Kidney tubule cell (primary cell): ENCODE data around the gene MSANTD1.

Experiments
- DNase-seq: peaks from one replicate; pipeline ENCODE4 v3.0.0-alpha.2; 2018; ENCODE audit warnings: low spot score

MSANTD1 gene

DNA sequence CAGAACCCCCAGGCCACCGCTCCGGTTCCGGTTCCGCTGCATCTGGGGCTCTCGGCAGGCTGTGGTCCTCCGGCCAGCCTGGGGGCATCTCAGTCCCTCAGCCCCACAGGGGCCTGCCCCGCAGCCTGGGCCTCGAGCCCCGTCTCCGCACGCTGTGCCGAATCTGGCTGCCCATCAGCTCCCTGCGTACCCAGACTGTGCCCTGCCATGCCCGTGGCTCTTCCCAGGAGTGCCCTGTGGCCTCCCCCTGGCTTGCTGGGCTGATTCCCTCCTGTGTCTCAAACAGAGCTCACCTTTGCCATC, 830 bp upstream of the MSANTD1 start:
- no peak for DNase-seq

DNA sequence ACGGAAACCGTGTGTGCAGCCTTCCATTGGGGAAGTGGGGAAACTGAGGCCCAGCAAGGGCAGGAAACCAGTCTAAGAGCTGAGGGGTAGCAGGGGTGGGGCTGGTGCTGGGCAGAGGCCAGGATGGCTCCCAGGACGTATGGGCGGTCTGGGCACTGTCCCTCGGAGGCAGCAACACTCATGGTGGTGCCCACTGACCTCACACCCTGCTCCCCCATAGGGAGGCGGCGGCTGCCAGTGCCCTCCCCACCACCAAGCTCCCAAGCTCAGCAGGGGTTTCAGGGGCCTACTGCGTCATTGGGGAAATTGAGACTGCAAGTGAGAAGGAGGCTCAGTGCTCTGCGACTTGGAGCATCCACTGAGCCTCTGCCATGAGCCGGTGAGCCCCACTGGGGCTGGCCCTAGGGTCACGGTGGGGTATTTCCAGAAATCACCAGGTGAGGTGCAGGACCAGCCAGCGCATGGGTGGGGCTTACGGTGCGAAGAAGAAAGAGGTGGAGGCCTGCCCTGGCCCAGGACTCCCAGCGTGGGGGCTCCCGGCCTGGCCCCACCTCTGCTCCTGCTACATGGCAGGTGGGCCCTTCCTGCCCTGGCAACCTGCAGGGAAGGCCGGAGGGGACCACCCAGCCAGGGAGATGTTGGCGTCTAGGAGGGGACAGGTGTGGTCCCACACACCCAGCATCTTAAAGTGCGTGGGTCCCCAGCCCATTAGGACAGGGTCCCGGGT, 915 bp downstream of the MSANTD1 start:
- DNase-seq, result no peak

DNA sequence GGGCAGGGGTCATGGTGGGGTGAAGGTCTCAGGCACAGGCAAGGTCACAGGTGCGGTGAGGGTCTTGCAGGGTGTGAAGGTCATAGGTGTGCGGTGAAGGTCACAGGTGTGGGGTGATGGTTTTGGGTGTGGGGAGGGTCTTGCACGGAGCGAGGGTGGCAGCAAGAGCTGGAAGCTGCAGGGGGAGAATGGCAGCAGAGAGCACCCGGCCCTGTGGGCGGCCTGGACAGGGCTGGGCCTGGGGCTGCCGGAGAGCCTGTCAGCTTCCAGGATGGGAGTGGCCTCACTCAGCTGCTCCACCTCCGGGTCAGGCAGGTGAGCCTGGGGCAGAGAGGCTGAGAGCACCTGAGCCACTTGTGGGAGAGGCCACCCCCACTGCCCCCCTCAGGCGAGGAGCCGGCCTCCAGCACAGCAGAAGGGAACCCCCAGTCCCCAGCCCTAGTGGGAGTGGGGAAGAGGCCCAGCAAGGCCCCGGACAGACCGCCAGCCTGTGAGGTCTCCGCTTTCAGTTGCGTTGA, 1.5 kb downstream of the MSANTD1 start:
- peak; percentile 55 for DNase-seq

DNA sequence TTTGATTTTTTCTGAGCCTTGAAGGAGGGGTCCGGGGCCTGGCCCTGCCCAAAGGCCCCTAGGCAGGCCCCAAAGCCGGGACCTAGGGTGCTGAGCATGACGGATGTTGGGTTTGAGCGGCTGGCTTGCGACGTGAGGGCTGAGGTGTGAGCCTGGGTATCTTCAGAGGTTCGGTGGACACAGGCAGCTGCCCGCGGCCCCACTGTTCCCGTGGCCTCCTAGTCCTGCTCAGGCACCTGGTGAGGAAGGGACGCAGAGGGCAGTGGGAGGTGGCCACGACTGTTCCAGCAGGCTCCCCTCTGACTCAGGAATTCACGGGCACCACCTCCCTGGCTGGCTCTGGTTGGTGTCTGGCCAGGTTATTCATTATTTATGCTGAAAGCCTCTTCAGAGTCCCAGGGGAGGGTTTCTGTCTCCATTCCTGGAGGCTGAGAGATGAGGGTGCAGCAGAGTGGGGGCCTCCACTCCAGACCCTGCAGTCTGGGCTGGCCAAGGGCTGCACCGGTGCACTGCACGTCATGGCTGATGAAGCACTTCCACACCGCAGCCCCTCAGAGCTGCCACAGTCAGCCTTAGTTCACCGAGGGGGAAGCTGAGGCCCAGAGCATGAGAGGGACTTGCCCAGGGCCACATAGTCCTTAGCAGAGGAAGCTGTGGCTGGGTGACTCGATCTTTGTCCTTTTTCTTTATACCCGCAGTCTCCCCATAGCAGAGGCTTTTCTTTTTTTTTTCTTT, 2.2 kb downstream of the MSANTD1 start:
- DNase-seq, result peak; percentile 83

DNA sequence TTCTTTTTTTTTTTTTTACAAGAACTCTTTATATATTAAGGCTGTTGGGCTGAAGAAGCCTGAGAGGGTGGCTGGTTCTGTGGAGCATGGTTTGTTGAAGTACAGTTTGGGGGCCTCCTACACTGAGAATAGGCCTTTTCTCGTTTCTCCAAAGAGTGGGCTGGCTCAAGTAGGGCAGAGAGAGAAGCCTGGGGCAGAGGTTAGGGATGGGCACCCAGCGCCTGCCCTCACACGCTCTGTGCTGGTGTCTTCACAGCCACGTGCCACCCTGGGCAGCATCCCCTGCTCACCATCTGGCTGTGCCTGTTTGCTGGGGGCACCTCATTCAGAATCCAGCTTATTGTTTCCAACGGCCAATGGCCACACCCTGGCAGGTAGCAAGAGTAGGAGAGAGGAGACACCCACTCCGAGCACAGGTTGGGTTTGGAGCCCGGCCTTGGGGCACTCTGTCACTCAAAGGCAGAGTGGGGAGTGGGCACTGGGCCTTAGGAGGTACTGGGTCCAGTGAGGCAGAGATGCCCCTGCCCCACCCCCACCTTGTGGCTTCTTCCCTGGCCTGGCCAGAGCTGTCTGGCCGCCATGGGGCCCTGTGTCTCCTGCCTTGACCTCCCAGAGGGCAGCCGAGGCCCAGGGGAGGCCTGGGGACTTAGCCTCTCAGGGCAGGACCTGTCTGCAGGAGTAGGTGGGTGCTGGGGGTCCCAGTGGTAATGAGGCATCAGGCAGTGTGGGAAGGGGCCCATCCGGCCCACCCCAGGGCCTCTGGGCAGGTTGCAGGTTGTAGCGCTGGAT, 2.9 kb downstream of the MSANTD1 start:
- DNase-seq, result no peak

- no peak for DNase-seq
Measured at GRCh38 chr4:3252480-3252828, 3.5 kb downstream of the MSANTD1 start.

- DNase-seq, result no peak
Measured at GRCh38 chr4:3252831-3253641, 4.1 kb downstream of the MSANTD1 start.

- no peak for DNase-seq
Measured at GRCh38 chr4:3253808-3254207, 4.8 kb downstream of the MSANTD1 start.

- DNase-seq, result no peak
Measured at GRCh38 chr4:3254302-3255131, 5.6 kb downstream of the MSANTD1 start.

- no peak for DNase-seq
Measured at GRCh38 chr4:3255611-3256186, 6.7 kb downstream of the MSANTD1 start.

DNA sequence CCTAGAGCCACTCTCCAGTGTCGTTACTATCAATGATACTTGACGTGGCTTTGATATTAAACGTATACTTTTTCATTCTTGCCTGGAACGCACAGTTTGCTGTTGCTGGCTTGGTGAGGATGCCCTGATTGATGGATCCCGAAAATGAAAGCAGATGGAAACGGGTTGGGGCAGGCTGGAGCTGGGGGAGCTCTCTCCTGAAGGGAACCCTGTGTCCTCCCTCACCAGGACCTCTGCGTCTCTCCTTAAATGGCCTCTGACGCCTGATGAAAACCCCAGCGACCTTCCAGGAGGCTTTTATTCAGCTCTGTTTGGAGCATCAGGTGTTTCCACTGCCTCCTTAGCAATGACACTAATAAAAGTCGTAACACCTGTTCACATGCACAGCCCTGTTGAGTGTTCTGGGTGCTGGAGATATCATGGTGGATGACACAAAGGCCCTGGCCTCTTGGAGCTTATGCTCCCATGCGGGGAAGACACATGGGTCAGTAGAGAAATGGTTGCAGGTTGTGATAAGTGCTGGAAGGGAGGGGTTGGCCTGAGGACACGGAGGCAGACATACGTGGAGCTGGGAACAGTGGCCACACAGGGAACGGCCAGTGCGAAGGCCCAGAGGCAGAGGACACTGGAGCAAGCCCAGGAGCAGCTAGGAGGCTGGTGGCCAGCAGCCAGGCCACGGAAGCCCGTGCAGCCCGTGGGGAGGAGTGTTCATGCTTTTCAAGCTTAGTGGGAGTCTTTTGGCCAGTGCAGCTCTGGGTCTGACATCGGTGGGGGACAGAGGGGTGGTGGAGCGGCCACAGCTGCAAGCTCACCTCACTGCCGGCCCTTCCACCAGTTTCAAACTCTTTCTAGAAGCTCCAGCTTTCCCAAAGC, 7.5 kb downstream of the MSANTD1 start:
- DNase-seq, result no peak

- peak; percentile 64 for DNase-seq
Measured at GRCh38 chr4:3257103-3257555, 8.2 kb downstream of the MSANTD1 start.

DNA sequence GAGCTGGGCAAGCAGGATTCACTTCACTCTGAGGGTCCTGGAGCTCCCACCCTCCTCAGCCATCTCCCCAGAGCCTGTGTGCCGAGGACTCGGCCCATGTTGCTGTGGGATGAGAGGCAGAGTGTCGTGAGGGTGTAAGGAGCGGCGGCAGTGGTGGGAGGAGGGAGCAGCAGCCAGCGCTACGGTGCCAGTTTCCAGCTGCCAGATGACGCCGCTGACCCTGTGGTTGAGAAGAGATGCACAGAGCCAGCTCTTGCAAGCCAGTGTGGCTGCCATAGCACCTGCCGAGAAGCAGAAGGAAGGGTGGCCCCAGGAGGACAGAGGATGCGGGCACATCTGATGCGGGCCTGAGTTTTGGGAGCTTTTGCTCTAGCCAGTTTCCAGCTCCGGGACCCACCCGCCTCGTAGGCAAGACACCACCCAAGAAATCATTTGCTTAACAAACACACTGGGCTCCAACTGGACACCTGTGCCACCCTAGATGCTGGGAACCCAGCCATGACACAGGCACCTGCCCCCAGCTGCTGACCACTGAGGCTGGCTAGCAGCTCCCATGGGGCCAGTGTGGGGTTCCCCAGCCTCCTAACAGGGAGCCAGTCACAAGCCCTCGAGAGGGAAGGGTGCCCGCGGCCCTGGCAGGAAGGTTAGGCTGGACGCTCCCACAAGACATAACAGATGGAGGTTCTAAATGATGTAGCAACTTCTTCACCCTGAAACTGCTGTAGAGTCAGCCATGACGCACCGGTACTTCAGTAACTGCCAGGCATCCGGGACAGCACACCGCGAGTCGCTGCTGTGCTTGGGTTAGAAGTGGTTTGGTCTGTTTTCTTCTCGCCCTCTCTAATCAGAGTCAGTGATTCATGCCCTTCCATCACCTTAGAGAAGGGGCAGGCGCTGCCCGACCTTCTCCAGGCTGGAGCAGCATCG, 8.9 kb downstream of the MSANTD1 start:
- peak; percentile 71 for DNase-seq

DNA sequence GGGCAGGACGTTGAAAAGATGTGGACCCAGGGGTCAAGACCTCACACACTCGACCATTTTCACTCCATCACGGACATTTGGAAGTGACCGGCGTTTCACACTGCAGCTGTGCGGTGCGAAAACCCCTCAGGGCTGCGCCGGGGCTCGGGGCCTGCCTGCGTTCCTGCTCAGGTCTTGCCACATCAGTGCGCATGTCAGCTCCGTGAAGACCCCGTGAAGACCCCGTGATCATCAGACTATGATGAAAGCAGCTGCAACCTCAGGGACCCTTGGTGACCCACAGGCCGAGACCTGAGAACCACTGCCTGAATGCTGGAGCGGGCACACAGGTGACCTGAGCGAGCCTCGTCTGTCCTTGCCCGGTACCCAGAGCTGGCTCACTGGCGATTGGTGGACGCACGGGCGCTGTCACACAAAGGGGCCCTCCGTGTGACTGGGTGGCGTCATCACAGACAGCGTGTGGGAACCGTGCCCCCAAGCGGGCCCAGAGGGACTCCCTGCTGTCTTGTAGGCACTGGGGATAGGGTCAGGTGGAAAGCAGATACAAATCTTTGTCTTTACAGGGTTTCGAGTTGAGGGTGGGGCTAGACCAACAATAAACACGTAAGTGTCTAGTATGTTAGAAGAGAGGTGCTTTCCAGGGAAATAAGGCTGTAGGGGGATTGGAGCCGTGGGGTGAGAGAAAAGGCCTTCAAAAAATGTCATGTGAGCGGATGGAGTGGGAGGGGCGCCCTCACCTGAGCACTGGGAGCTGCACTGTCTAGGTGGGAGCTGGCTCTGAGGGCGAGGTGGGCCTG, 12.7 kb downstream of the MSANTD1 start:
- DNase-seq, result no peak

- DNase-seq, result no peak
Measured at GRCh38 chr4:3262208-3263052, 13.5 kb downstream of the MSANTD1 start.

DNA sequence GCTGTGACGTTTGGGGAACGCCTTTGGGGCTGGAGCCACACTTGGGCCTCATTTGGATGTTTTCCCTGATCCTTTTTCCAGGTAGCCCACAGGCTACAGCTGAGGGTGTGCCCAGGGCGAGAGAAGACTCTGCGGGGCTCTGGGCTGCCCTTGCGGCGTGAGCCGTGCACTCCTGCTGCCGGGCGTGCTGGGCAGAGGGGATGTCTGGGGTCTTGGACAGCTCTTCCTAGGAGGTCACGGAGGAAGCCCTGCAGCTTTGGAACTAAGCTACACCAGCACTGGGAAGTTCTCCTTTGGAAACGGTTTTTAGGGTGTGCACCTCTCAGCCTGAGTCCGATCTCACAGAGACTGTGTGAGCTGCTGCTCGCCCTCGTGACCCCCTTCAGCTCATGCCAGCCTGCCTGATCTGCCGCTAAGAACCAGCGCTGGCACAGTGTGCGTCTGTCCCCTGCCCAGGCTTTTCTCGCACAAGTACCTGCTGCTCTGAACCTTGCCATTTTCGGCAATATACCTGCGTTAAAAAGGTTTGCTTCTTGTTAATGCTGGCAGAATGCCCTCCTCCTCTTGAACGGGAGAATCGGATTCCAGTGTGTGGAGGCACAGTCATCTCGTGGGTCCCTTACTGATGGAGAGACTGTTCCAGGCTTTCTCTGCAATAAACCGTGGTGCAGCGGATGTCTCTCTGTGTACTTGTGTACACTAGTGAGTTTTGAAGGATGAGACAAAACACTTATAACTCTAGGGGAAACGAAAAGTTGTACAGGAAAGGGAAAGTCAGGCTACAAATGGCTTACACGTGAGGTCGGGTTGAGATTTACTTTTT, 14.3 kb downstream of the MSANTD1 start:
- no peak for DNase-seq
